ENCODE data around the gene OTUB1. TPM values are rescaled to one million over a fixed set of nuclear protein-coding genes. Genes with fewer than 3 reads are reported as not detected.

Gene OTUB1
- total RNA-seq, 1 donor from 2014 or later, result 54.4 TPM

GRCh38 chr11:64001484-64002420 lies 15.5 kb downstream of the OTUB1 start:
- intact Hi-C loops (cut with micrococcal nuclease), result loop anchor here (5.0 kb wide), 1 partner anchor 151 kb away; no protein-coding TSS in a partner anchor
- DNase-seq (peak; percentile 58), ATAC-seq (no peak)

- intact Hi-C loops (cut with micrococcal nuclease), result loop anchor here (5.0 kb wide), 1 partner anchor 148 kb away; no protein-coding TSS in a partner anchor
- DNase-seq (no peak), ATAC-seq (no peak)
Measured at GRCh38 chr11:64003807-64004589, 17.8 kb downstream of the OTUB1 start.

- no peak for ATAC-seq
- no peak for DNase-seq
- intact Hi-C loops (cut with micrococcal nuclease), result loop anchor here (5.0 kb wide), 1 partner anchor 148 kb away; no protein-coding TSS in a partner anchor
Measured at GRCh38 chr11:64004590-64004984, 18.3 kb downstream of the OTUB1 start.

GRCh38 chr11:64005691-64006090 lies 19.5 kb downstream of the OTUB1 start:
- ATAC-seq (no peak), DNase-seq (no peak)
- intact Hi-C loops (cut with micrococcal nuclease), result no loop called here

GRCh38 chr11:64006398-64006797 lies 20.2 kb downstream of the OTUB1 start:
- intact Hi-C loops (cut with micrococcal nuclease), result no loop called here
- DNase-seq (no peak), ATAC-seq (no peak)

GRCh38 chr11:64007160-64007628 lies 21.0 kb downstream of the OTUB1 start:
- ATAC-seq, result peak; percentile 35
- no peak for DNase-seq
- intact Hi-C loops (cut with micrococcal nuclease), result no loop called here

GRCh38 chr11:64007629-64008282 lies 21.5 kb downstream of the OTUB1 start:
- ATAC-seq (peak; percentile 91), DNase-seq (peak; percentile 91)
- intact Hi-C loops (cut with micrococcal nuclease), result no loop called here

GRCh38 chr11:64008283-64008913 lies 22.2 kb downstream of the OTUB1 start:
- intact Hi-C loops (cut with micrococcal nuclease), result no loop called here
- DNase-seq, result no peak
- no peak for ATAC-seq

GRCh38 chr11:64008914-64009633 lies 22.8 kb downstream of the OTUB1 start:
- ATAC-seq, result no peak
- intact Hi-C loops (cut with micrococcal nuclease), result no loop called here

GRCh38 chr11:64009710-64010109 lies 23.5 kb downstream of the OTUB1 start:
- intact Hi-C loops (cut with micrococcal nuclease), result no loop called here
- no peak for DNase-seq
- no peak for ATAC-seq

More at GRCh38 chr11:64008914-64009633, 22.8 kb downstream of the OTUB1 start:
- DNase-seq, result no peak

- no peak for DNase-seq
- intact Hi-C loops (cut with micrococcal nuclease), result no loop called here
- no peak for ATAC-seq
Measured at GRCh38 chr11:64010783-64011182, 24.5 kb downstream of the OTUB1 start.

GRCh38 chr11:64011371-64011770 lies 25.1 kb downstream of the OTUB1 start:
- ATAC-seq (no peak), DNase-seq (no peak)
- intact Hi-C loops (cut with micrococcal nuclease), result no loop called here

GRCh38 chr11:64013141-64013896 lies 27.1 kb downstream of the OTUB1 start:
- intact Hi-C loops (cut with micrococcal nuclease), result no loop called here
- DNase-seq, result no peak
- no peak for ATAC-seq

GRCh38 chr11:64014356-64014755 lies 28.1 kb downstream of the OTUB1 start:
- intact Hi-C loops (cut with micrococcal nuclease), result no loop called here
- no peak for DNase-seq
- ATAC-seq, result no peak

- intact Hi-C loops (cut with micrococcal nuclease), result no loop called here
- ATAC-seq (no peak), DNase-seq (no peak)
Measured at GRCh38 chr11:64015510-64015909, 29.3 kb downstream of the OTUB1 start.

- ATAC-seq (no peak), DNase-seq (no peak)
- intact Hi-C loops (cut with micrococcal nuclease), result no loop called here
Measured at GRCh38 chr11:64015935-64016845, 30.0 kb downstream of the OTUB1 start.

- ATAC-seq, result no peak
- intact Hi-C loops (cut with micrococcal nuclease), result no loop called here
- DNase-seq, result no peak
Measured at GRCh38 chr11:64017945-64018224, 31.6 kb downstream of the OTUB1 start.

Measured in left ventricle myocardium superior (tissue), 1 donor.